T-helper 1 cell (primary cell): ENCODE measurements around the gene BRINP2.

Experiments used
- DNase-seq, 5 donors: peaks; one replicate each; pipeline ENCODE4 v3.0.0-alpha.2; 2012 to 2020

The BRINP2 gene

DNA sequence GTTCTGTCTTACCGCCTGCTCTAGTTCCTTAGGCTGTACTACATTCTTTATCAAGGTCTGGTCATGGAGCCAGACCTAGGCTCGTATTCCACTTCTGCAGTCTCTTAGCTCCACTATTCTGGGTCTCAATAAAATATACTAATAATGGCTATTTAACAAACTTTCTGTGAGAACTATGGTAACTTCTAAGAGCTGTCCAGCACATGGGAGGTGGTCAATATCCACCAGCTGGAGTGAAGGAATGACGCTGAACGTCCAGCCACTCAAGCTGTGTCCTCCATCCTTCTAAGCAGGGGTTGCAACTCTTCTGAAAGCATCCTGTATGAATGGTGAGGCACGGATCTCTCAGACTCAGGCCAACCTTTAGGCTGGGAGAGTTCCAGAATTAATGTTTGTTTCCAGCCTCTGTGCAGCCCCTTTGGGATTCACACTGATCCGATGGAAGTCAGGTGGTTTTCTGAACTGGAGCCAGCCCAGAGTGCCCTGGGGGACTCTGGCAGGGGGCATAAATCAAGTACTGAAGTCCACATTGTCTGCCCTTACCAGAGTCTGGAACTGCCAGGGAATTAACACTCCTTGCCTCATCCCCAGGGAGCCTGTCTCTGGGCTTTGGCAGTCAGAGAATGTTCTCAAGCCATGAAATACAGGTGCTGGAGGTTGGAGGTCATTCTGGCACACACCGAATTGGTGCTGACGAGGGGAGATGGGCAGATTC, 57.4 kb downstream of the BRINP2 start:
- no peak for DNase-seq

- DNase-seq = no peak
These were observed 57.9 kb downstream of the BRINP2 start for GRCh38 chr1:177228693-177229065.

- no peak for DNase-seq
These were observed 59.0 kb downstream of the BRINP2 start for GRCh38 chr1:177229781-177230180.

DNA sequence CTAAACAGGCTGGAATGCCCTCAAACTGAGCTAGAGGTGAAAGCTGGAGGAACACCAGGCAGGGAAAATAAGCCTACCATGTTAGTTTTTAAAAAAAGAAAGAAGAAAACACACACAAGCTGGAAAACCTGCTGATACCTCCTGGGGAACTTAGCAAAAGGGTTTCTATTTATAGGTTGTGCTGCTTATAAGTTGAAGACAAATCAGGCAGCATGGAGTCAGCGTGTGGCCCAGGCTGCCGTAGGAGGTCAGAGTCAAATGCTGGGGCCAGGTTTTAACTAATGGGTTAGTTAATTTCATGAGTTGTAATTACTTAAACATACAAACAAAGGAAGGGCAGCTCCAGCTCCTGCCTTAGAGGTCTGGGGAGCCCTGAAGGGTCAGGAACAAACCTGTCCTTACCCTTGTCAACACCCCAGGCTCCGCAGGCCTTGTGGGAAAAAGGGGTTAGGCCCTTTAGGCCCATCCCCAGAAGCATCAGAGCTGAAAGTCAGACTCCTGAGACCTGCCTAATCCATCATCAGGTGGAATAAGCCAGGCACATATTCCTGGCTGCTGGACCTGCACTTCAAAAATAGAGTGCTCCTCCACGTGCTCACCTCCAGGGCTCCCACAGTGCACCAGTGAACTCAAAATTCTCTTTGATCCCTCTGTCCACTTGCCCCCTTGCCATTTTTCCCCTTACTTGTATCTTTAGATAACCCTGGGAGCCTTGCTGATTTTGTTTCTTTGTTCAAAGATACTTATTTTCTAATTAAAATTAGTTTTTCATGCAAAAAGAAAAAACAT, 59.7 kb downstream of the BRINP2 start:
- DNase-seq = no peak

DNA sequence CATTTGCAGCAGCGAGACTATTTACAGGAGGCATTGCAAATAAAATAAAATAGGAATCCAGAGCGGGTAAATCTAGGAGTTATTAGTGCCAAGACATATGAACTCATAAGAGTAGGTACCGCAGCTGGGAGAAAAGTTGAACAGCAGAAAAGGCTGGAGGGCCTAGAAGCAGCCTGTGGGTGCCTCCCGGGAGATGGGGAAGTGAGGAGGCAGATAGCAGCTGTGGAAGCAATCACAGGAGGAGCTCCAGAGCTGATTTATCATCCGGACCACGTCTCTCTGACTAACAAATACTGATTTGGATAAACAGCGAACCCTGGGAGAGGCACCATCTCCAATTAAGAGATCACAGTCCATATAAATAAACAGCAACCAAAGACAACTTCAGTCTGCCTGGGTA, 64.6 kb downstream of the BRINP2 start:
- DNase-seq = no peak

DNA sequence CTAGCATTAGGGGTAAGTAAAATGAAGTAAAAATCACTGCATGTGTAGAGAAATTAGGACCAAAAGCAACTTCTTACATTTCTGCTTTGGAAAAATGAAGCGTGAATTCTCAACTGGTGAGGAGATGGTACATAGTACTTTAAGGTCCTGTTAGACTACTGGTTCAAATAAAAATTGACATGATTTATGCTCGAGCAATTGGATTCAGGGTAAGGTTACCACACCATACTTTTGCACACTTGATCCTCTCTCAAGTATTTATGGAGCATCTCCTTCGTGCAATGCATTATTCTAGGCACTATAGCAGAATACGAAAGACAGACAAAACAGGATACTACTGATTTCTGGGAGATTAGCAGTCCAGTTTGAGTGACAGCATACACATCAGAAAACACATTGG, 66.2 kb downstream of the BRINP2 start:
- no peak for DNase-seq

- DNase-seq = no peak
These were observed 68.2 kb downstream of the BRINP2 start for GRCh38 chr1:177238967-177239366.

- DNase-seq = no peak
These were observed 69.0 kb downstream of the BRINP2 start for GRCh38 chr1:177239792-177240191.

- no peak for DNase-seq
These were observed 73.0 kb downstream of the BRINP2 start for GRCh38 chr1:177243773-177244172.

DNA sequence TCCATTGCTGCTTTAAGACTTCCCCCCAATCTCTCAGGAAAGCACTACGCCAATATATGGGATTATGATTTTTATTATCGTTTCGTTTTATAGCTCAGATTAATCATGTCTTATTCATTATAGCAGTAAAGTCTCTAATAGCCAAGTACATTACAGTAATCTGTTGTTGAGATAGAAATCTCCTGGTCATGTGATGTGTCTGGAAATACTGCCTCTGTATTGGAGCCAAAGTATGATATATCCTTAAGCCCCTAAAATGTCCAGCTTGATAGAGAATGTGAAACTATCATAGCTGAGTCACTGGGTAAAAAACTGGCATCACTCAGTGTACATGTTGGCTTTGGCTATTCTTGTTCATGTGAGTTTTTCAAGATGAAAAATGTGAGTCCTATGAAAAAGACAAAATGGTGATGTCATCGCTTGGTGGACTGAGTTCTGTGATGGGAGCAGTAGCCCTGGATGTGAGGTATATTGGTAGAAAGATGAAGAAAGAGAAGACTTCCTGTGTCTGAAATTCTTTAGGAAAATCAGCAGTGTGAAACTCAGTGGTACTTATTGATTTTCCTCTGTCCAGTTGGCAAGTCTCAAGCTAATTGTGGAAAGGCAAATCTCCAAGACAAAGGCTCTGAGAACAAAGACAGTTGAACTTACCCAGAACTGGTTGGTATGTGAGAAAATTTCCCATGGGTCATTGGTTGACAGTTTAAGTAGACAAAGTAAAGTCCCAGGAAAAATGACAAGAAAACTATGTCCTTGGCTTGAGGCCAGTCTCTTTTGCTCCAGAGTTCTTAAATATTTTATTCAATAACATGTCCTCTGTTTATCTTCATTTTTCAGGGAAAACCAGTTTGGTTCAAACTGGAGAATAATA, 76.2 kb downstream of the BRINP2 start:
- DNase-seq = no peak

DNA sequence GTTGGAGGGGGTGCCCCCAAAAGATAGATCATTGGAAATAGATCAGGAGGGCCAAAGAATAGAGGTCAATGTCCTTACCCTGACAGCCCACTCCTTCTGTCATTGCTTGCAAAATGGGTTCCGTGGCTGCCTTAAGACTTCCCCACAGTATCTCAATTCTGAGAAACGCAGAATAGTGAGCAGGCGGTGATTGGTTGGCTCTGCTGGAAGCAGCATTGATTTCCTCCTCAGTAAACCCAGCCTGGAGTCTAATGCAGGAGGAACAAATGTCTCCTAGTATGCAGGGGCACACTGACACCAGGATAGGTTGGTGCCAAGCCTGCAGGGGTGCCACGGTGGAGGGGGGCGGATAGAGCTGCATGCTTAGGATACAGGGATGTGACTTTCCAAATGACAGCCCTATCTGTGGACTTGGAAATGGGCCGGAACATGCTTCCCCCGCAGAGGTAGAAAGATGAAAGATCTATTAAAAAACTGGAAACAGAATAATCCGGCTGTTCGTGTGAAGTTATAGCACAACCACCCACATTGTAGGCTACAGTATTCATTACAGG, 76.9 kb downstream of the BRINP2 start:
- DNase-seq = no peak

DNA sequence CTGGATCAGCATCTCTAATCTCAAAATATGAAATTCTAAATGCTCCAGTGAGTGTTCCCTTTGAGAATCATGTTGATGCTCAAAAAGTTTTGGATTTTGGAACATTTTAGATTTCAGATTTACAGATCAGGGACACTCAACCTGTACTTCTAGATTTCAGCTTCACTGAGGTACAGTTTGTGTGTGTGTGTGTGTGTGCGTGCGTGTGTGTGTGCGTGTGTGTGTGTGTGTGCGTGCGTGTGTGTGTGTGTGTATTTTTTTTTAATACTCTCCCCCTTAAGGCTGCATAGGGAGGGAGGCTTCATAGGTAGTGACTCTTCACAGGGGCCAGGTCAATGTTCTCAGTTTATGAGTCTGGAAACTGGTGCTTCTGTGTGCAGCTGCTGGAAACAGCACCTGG, 77.5 kb downstream of the BRINP2 start:
- DNase-seq = no peak

DNA sequence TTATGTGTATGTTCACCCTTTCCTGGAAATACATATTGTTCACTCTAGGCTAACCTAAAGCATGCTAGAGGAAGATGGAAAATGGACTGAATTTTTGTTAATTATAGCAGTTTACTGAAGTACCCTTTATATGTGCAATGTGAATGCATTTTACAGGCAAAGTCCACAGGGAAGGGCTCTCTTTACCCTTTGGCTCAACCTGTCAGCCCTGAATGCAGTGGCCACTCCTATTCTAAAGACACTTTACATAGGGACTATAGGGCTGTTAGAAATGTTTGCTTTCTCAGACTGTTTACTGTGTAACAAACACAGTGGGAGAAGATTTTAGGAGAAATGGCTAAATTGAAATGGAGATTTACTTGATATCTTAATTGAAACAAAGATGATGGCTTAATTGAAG, 78.5 kb downstream of the BRINP2 start:
- no peak for DNase-seq

- DNase-seq = no peak
These were observed 82.1 kb downstream of the BRINP2 start for GRCh38 chr1:177252877-177253276.

DNA sequence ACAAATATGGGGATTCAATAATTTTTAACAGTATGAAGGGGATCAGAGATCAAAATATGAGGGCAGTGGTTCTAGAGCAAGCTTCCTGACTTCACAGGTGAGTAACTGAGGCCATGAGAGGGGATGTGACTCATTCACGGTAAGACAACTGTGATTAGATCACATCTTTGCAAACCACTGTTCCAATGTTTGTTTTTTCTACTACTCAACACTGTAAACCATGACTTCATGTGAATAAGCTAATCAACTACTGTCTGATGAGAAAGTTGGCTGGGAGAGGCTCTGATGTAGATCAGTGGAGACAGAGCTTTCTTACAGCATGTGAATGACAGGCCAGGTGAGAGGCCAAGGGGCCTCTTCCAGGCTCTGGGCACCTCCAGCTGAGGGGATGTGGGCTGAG, 84.7 kb downstream of the BRINP2 start:
- DNase-seq = no peak

- DNase-seq = no peak
These were observed 85.7 kb downstream of the BRINP2 start for GRCh38 chr1:177256153-177257075.

DNA sequence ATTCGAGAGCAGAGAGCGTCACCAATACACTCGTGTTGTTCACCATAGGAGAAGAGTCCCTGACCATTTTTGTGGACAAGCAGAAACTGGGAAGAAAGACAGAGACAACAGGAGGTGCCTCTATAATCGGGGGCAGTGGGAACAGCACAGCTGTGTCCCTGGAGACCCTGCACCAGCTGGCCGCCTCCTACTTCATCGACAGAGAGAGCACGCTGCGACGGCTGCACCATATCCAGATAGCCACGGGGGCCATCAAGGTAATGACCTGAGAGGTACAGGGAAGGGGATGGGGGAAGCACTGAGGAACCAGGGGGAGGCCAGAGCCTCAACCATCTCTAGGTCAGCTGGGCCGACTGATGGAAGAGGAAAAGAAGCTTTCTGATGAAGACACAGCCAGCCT, 86.4 kb downstream of the BRINP2 start:
- no peak for DNase-seq

DNA sequence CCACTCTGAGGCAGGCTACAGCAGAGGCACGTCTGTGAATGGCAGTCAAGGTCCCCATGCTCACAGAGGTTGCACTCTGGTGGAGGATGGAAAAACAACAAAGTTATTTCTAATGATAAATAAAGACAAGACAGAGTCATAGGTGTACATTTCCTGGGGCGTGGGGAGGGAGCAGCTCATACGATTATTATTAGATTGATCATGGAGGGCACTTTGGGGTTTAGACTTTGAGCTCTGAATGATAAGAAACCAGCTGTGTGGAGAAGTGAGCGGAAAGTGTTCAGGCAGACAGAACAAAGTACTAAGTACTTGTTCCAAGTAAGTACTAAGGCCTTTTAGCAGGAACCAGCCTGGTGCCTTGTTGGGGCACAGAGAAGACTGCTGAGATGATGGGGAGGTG, 86.8 kb downstream of the BRINP2 start:
- no peak for DNase-seq

DNA sequence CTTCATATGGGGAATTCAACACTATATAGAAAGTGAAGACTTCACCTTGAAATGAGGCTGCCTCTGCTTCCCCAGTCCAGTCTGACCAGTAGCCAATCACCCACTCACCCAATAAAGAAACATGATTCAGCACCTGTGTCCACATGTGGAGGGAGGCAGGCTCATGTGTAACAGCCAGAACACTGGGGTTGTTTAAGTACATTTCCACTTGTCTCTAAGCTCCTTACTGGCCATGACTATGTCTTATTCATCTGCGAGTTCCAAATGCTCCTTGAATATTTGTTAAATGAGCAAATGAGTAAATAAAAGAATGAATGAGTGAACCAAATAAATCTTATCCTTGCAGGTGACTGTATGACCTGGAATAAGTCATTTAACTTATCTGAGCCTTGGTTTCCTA, 100.1 kb downstream of the BRINP2 start:
- no peak for DNase-seq

DNA sequence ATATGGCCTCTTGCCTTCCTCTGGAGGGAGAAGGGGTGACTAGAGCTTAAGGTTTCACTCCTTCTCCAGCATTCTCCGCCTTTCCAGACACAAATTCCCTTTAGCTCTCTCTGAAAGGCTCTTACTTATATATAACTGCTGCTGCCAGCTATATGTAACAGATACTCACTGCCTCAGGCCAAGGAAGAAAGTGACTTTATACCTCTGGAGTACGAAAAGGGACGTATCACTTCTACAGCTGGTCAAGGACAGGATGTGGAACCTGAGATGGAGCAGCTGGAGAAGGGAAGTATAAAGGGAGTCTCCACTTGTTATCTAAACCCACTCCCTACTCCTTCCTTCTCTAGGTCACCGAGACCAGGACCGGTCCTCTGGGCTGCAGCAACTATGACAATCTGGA, 102.4 kb downstream of the BRINP2 start:
- no peak for DNase-seq

DNA sequence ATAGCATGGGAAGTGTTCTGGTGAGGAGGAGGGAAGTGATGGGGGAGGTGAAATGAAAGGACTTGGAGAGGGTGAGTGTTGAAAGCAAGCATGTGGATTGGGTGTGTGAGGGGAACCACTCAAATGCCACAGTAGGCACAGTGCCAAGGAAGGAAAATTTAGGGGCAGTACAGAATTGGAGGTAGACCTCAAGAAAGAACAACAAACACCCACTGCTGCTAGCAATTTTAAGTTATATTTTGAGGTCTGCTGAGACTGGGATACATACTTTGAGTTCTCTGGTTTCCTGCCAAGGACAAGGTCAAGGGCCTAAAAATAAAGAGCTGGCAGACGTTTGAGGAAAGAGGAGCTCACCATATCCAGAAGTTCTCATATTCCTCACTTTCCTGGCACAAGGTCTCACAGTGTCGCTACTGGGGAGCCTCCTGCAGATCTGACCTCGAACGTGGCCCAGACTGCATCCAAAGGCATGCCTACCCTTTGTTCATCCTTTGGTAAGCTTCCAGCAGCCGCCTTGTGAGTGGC, 104.0 kb downstream of the BRINP2 start:
- no peak for DNase-seq

- DNase-seq = no peak
These were observed 105.0 kb downstream of the BRINP2 start for GRCh38 chr1:177275736-177276135.
